DMS114 treated with DMSO at 0.1 percent for 48 hours (cell line): ENCODE results near the gene CCDC201.

Experiments
- DNase-seq: peaks from one replicate; lab custom pipeline; 2025; ENCODE audit not compliant: unreplicated experiment; lab: John Stamatoyannopoulos, UW

The CCDC201 gene

GRCh38 chr7:45873035-45873354, at the start of gene CCDC201:
CCDC201 (minus strand) TSS chr7:45873082; CDS start chr7:45873007, 75 bp downstream.
- no peak for DNase-seq

DNA sequence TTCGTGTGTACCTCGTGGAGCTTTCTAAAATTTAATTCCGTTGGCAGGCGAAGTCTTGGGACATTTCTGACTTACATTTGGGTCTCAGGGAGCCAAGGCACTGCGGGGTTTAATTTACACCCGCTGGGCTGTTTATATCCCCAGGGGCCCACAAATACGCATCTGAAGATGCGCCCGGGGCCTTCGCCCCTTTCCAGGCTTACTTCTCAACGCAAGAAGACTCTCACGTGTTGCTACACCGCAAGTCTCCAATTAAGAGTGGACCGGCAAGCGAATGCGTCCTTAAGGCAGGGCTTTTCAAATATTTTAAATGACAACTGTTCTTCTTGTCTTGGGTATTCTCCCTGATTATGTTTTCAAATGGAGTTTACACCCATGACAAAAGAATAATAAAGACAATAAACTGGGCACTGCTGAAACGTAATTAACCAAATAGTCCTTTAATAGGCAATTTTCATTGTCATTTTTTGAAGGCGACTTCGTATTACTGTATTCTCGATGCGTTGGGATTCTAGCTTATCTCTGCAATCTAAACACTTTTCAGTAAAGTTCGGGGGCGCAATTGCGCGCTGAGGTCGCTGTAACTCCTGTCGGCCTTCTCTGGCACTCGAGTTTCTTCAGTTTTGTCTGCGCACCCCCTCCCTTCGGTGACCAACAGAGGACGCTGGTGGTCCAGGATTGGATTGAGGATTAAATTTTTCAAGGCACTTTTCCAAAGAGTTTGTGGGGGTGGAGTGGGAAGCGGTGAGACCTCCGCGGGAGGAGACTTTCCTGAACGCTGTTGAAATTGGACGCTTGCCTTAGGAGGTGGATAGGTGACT, 49.0 kb upstream of the CCDC201 start:
- peak; percentile 43 for DNase-seq

DNA sequence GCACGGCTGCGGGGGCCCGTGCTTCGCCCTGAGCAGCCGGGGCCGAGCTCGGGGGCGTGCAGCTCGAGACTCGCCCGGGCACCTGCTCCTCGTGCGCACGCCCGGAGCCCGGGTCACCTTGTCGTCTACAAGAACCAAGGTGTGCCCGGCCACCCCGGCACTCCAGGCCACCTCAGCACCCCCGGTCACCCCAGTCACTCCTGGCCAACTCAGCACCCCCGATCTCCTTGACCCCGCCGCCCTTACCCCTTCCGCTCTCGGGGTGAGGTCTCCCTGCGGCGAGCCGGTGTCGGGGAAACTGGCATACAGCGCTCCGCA, 48.5 kb upstream of the CCDC201 start:
- DNase-seq, result no peak

DNA sequence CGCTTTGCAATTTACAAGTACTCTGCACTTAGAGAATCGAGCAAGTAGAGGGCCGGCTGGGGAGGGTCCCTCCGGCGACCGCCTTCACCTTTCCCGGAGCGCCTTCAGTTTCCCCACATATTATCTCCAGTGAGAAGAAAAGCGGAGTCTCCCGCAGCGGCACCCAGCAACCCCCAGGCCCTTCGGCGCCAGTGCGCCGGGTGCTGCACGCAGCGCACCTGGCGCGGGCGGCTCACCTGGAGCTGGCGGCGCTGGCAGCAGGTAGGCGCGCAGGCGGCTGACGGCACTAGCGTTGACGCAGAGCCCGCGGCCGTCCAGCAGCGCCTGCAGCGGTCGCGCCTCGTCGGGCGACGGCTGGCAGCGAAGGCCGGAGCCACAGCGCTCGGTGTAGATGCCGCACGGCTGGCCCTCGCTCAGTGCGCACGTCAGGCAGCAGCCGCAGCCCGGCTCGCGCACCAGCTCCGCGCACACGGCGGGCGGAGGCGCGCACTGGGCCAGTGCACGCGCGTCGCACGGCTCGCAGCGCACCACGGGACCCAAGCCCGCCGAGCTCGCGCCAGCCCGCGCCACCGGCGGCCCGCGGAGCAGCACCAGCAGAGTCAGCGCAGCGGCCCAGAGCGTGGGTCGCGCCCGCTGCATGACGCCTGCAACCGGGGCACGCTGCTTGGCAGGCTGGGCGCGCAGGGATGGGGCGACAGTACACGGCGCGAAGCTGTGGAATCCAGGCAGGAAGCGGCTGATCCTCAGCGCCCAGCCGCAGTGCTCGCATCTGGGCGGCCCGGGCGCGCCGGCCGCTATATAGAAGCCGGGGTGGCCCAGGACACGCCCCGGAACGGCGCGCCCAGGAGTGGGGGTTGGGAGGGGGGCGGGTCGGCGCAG, 47.9 kb upstream of the CCDC201 start, which contains the start of gene IGFBP3:
IGFBP3 (minus strand) TSS at position 771 of the 879 bp plus-strand sequence; CDS start at position 639, 132 bp downstream.
- peak; percentile 23 for DNase-seq

- no peak for DNase-seq
These were observed 47.1 kb upstream of the CCDC201 start for GRCh38 chr7:45919993-45920459.

DNA sequence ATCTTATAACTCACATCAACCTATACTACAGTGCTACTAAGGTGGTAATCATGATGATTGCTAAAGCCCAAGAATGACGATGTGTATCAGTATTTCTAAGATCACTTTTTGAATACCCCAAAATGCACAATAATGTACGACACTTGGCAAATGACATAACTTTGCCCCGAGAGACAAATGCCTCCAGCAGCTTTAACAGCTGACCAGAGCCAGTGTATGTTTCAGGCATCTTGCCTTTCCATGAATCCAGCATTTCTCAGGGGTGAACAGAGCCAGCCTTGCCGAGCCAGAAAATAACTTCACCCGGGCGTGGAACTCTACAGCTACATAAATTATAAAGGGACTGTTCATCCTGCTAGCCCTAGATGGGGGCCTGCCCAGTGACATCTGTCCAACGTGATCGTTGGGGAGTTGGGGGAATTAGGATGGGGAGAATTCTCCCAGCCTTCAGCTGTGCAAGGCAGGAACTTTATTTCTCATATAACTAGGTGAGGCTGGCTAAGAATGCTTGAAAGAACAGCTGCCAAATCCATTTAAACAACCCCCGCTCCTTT, 46.4 kb upstream of the CCDC201 start:
- DNase-seq, result no peak

DNA sequence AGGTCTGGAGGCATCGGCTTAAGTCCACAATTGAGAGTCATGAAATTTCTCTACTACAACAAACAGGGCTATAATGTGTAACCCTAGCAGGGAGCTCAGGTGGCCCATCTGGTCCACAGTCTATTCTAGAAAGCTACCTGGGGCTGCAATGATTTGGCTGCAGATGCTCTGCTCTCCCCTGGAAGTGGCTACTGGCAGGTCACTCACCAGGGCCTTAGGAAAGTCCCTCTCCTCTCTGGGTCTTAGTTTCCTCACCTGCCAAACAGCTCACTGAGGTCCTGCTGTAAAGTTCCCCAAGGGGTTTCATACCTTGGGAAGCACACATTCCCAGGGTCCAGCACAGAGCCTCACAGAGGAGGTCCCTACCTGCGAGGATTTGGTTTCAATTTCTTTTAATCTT, 45.7 kb upstream of the CCDC201 start:
- DNase-seq, result no peak

- DNase-seq, result peak; percentile 44
These were observed 44.8 kb upstream of the CCDC201 start for GRCh38 chr7:45917658-45918057.

DNA sequence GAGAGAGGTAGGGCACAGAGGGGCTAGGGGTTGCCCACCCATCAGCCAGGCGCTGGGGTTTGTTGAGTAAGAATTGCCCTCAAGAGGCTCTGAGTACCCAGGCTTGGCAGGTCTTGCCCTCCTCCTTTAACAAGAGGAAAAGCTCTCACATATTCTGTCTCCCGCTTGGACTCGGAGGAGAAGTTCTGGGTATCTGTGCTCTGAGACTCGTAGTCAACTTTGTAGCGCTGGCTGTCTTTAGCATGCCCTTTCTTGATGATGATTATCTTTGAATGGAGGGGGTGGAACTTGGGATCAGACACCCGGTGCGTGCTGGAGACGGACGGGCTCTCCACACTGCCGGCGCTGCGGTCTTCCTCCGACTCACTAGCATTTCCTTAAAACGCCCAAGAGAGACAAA, 44.2 kb upstream of the CCDC201 start:
- DNase-seq, result no peak

DNA sequence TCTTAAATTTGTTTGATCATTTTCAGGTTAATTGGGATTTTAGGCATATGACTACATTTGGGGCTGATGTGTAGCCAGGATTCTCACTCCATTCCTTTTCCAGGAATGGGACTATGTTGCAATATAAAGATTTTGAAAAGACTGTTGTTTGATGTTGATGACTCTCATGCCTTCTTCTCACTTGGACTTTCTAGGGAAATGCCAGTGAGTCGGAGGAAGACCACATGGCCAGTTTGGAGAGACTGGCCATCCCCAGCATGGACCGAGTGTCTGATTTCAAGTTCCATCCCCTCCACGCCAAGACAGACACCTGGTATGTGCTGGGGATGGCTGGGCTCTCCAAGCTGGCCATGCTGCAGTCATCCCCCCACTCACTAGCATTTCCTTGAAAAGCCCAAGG, 42.7 kb upstream of the CCDC201 start:
- no peak for DNase-seq

GRCh38 chr7:45914911-45915310, 42.0 kb upstream of the CCDC201 start:
- no peak for DNase-seq

DNA sequence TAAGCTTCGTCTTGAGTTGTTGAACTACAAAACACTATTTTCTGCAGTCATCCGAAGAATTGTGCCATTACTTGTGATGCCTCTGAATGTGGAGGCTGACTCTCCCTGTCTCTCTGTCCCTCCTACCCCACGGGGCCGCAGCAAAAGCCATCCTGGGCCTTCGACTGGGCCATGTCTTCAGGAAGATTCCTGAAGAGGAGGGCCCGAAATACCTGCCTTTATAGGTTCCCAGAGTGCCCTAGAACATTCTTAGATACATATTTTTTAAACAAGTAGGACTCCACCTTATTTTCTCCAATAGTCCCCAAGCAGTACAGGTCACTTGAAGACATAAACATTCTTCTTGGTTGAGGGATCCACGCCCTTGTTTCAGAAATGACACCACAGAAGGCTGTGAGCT, 40.1 kb upstream of the CCDC201 start:
- no peak for DNase-seq

- DNase-seq, result no peak
These were observed 38.4 kb upstream of the CCDC201 start for GRCh38 chr7:45911311-45911710.

DNA sequence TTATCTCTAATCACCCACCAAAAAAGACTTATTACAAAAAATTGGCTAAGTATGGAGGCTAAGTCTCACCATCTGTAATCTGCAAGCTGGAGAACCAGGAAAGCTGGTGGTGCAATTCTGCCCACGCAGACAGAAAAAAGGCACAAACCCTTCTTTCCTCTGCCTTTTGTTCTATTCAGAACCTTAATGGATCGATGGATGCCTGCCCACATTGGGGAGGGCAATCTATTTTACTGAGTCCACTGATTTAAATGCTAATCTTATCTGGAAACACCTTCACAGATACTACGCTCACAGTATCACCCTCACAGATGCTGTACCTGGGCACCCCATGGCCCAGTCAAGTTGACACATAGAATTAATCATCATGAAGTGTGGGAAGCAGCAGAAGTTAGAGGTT, 38.0 kb upstream of the CCDC201 start:
- no peak for DNase-seq

DNA sequence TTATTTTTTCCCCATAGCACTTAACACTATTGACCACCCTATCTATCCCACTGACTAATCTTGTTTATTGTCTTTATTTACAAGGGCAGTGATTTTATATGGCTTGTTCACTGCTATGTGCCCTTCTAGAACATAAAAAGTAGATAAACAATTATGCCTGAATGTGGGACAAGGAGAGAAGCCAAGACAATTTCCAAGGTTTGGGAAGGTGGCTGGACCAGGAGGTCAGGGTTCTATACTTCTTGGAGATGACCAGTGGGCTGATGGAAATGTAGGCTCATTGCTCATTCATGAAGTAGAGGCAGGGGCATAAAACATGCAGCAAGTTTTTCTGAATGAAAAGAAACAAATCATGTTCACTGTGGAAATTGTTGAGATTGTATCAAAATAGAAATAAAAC, 36.7 kb upstream of the CCDC201 start:
- DNase-seq, result no peak

DNA sequence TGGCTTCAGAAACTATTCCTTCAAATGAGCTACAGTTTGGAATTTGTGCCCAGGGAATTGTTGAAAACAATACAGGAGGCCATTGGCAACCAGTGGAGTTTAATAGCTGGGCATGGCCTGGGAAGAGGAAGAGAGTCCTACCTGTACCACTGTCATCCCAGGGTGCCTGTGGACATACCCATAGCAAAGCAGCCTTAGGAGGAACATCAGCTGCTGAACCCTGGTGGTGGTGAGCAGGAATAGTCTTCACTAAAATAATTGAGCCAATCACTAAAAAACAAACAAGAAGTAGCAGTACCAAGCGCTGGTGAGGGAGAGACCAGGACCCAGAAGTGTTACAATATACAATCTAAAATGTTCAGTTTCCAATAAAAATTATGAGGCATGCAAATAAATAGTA, 29.9 kb upstream of the CCDC201 start:
- DNase-seq, result no peak

DNA sequence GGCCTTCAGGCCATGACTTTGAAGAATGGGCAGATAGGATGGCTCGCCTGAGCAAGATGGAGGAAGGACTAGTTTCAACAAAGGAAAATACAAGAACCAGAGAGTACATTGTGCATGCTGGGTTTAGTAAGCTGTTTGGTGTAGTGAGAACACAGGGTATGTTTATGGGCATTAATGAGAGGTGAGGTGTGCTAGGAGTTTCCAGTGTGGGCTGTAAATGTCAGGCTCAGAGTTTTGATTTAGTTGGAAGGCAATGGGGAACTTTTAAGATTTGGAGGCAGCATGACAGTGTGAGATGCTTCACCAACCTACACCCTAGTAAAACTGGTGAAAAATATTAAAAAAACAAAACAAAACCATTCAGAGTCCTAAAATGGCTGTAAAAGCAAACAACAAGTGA, 28.7 kb upstream of the CCDC201 start:
- DNase-seq, result no peak

DNA sequence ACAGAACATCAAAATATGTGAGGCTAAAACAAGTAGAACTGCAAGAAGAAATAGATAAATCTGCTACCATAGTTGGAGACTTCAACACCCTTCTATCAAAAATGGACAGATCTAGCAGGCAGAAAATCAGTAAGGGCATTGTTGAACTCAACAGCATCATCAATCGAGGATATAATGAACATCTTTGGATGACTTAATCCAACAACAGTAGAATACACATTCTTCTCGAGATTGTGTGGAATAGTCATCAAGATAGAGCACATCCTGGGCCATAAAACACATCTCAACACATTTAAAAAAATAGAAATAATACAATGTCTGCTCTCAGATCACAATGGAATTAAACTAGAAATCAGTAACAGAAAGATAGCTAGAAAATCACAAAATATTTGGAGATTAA, 25.3 kb upstream of the CCDC201 start:
- no peak for DNase-seq

DNA sequence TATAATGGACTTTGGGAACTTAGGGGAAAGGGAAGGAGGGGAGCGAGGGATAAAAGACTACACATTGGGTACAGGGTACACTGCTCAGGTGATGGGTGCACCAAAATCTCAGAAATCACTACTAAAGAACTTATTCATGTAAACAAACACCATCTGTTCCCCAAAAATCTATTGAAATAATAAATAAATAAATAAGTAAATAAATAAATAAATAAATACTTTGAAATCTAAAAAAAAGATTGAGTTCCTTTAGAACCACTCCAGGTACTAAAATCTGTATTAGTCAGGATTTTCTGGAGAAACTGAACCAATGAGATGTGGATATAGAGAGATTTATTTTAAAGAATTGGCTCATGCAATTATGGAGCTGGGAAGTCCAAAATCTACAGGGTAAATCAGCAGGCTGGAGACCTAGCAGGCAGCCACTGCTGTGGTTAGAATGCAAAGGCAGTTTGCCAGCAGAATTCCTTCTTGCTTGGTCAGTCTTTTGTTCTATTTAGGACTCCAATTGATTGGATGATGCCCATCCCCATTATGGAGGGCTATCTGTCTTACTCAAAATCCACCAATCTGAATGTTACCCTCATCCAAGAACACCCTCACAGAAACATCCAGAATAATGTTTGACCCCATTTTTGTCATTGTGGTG, 24.3 kb upstream of the CCDC201 start:
- DNase-seq, result no peak

DNA sequence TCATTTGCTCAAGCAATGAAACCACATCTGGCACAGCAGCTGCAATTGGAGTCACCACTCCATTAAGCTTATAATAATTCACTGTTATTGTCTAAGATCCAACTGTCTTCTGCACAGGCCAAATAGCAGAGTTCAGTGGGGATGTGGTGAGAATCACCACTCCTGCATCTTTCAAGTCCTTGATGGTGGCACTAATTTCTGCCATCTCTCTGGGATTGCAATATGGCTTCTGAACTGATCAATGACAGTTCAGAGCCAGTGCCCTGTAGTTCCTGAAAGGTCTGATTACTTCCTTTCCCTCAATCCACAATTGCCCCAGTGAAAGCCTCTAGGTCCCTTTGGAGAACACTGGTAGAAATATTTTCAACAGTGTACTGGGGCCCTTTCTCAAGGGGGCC, 21.8 kb upstream of the CCDC201 start:
- DNase-seq, result no peak

- no peak for DNase-seq
These were observed 21.2 kb upstream of the CCDC201 start for GRCh38 chr7:45893996-45894664.
